Measurements from ENCODE around the gene RICTOR. TPM values are rescaled to one million over a fixed set of nuclear protein-coding genes. Genes with fewer than 3 reads are reported as not detected.

RICTOR gene
- total RNA-seq, 2 experiments from 2014 or later = 23.2 to 28.5 TPM

GRCh38 chr5:39092581-39093351, 18.6 kb upstream of the RICTOR start:
- DNase-seq = no peak
- CTCF ChIA-PET = interaction anchor here (0.6 to 1.1 kb wide), 3 partner anchors 19 to 280 kb away, joined by 3 to 4 read pairs (median 3); no protein-coding TSS in a partner anchor

GRCh38 chr5:39091940-39092580, 17.9 kb upstream of the RICTOR start:
- no peak overlapping the region for H3K27ac Mint-ChIP-seq
- intact Hi-C loops (cut with DNase I, micrococcal nuclease) = no loop called here
- no peak for DNase-seq
- no peaks in the 10 kb centered on the region for H3K36me3 Mint-ChIP-seq (ENCODE audit: low read depth)
- H3K4me1 Mint-ChIP-seq = peaks cover 4% of the 10 kb centered on the region
- H3K27me3 Mint-ChIP-seq = peaks cover 9% of the 10 kb centered on the region
- ChIA-PET POLR2A (no interaction called here), CTCF (interaction anchor here (0.8 kb wide), 1 partner anchor 19 kb away, joined by 4 read pairs; no protein-coding TSS in a partner anchor)
- ATAC-seq = no peak
- no peak overlapping the region for H3K4me3 Mint-ChIP-seq
- peaks cover 1% of the 10 kb centered on the region for H3K9me3 Mint-ChIP-seq (ENCODE audit: low read depth)

More at GRCh38 chr5:39092581-39093351, 18.6 kb upstream of the RICTOR start:
- no peak for ATAC-seq
- peaks cover 9% of the 10 kb centered on the region for H3K27me3 Mint-ChIP-seq
- H3K4me3 Mint-ChIP-seq = no peak overlapping the region
- no peaks in the 10 kb centered on the region for H3K36me3 Mint-ChIP-seq (ENCODE audit: low read depth)
- H3K4me1 Mint-ChIP-seq = peaks cover 4% of the 10 kb centered on the region
- intact Hi-C loops (cut with DNase I, micrococcal nuclease) = no loop called here
- peaks cover 1% of the 10 kb centered on the region for H3K9me3 Mint-ChIP-seq (ENCODE audit: low read depth)
- POLR2A ChIA-PET = no interaction called here
- no peak overlapping the region for H3K27ac Mint-ChIP-seq

- peak; percentile 72 for ATAC-seq
- Mint-ChIP-seq H3K36me3 (ENCODE audit: low read depth) (peaks cover 3% of the 10 kb centered on the region), H3K27ac (no peak overlapping the region), H3K27me3 (peaks cover 9% of the 10 kb centered on the region), H3K9me3 (ENCODE audit: low read depth) (peaks cover 3% of the 10 kb centered on the region), H3K4me3 (no peak overlapping the region), H3K4me1 (peaks cover 27% of the 10 kb centered on the region)
- intact Hi-C loops (cut with DNase I, micrococcal nuclease) = loop anchor here in 1 of 2 experiments (5.0 kb wide), 1 partner anchor 1573 kb away; no protein-coding TSS in a partner anchor
- DNase-seq = no peak
- CTCF ChIA-PET = no interaction called here
- POLR2A ChIA-PET = interaction anchor here (0.6 kb wide), 1 partner anchor 1704 kb away, joined by 3 read pairs; no protein-coding TSS in a partner anchor
Measured at GRCh38 chr5:39083968-39084367, 9.8 kb upstream of the RICTOR start.

DNA sequence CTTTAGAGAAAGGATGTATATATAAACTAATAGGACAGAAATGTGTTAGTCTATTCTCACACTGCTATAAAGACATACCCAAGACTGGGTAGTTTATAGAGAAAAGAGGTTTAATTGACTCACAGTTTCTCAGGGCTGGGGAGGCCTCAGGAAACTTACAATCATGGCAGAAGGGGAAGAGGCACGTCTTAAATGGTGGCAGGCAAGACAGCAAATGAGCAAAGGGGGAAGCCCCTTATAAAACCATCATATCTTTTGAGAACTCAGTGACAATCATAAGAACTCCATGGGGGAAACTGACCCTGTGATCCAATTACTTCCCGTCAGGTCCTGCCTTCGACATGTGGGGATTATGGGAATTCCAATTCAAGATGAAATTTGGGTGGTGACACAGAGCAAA, 8.8 kb upstream of the RICTOR start:
- CTCF ChIA-PET = interaction anchor here (1.0 to 1.5 kb wide), 4 partner anchors 8 to 135 kb away, joined by 3 to 4 read pairs (median 4); no protein-coding TSS in a partner anchor
- DNase-seq = peak; percentile 31
- Mint-ChIP-seq H3K27ac (no peak overlapping the region), H3K36me3 (ENCODE audit: low read depth) (peaks cover 3% of the 10 kb centered on the region), H3K9me3 (ENCODE audit: low read depth) (peaks cover 3% of the 10 kb centered on the region), H3K4me3 (no peak overlapping the region), H3K27me3 (peaks cover 8% of the 10 kb centered on the region), H3K4me1 (peaks cover 27% of the 10 kb centered on the region)
- peak; percentile 66 for ATAC-seq
- POLR2A ChIA-PET = no interaction called here
- intact Hi-C loops (cut with DNase I, micrococcal nuclease) = loop anchor here in 1 of 2 experiments (5.0 kb wide), 1 partner anchor 1574 kb away; no protein-coding TSS in a partner anchor

DNA sequence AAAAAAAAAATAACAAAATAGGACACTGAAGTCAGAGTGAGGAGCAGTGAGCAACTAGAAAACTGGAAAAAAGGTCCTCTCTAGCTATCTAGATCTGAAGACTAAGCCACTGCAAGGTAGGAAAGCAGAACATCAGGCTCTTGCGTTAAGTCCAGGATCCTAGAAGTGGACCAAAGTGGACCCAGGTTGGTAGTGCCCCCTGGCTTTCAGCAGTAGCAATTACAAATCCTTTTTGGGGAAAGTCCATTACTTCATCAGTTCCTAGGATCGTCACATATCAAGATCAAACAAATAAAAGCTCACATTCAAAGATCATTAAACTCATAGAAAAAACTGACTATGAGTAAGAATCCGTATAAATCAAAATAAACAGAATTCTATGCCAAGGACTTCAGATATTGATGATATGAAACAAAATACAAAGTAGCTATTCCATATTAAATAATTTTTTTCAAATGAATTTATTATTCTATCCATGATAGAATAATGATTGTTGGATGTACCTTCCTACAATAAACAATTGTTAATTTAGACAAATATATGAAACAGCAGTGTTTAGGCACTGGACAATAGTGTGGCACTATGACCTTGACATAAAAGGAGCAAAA, 6.5 kb upstream of the RICTOR start:
- H3K9me3 Mint-ChIP-seq (ENCODE audit: low read depth) = peaks cover 3% of the 10 kb centered on the region
- H3K27me3 Mint-ChIP-seq = peaks cover 11% of the 10 kb centered on the region
- ChIA-PET POLR2A (no interaction called here), CTCF (interaction anchor here (0.7 to 1.7 kb wide), 31 partner anchors 8 to 1720 kb away, joined by 3 to 9 read pairs (median 3); no protein-coding TSS in a partner anchor)
- H3K27ac Mint-ChIP-seq = no peak overlapping the region
- H3K36me3 Mint-ChIP-seq (ENCODE audit: low read depth) = peaks cover 3% of the 10 kb centered on the region
- intact Hi-C loops (cut with DNase I, micrococcal nuclease) = loop anchor here in 1 of 2 experiments (5.0 kb wide), 1 partner anchor 1577 kb away; no protein-coding TSS in a partner anchor
- H3K4me3 Mint-ChIP-seq = no peak overlapping the region
- no peak for ATAC-seq
- H3K4me1 Mint-ChIP-seq = peaks cover 42% of the 10 kb centered on the region
- DNase-seq = peak; percentile 54

DNA sequence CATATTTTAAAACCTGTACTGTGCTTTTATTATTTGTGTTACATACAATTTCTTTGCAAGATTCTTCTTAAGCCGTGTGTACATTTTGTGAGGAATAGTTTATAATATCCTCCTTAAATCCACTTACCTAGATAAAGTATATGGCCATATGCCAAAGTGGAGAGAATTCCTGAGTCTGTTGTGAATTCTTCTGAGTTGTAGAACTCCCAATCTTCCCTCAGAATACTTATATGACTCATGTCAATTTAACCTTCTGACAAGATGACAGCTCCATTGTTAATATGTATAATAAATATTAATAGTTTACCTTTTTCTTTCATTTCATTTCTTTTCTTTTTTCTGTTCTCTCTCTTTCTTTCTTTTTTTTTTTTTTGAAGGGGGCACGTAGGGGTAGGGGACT, 6.0 kb upstream of the RICTOR start:
- DNase-seq = no peak
- ChIA-PET POLR2A (interaction anchor here (0.6 kb wide), 1 partner anchor 1059 kb away, joined by 3 read pairs; no protein-coding TSS in a partner anchor), CTCF (interaction anchor here (0.9 to 1.7 kb wide), 15 partner anchors 9 to 270 kb away, joined by 3 to 9 read pairs (median 4); no protein-coding TSS in a partner anchor)
- Mint-ChIP-seq H3K27me3 (peaks cover 10% of the 10 kb centered on the region), H3K4me1 (peaks cover 46% of the 10 kb centered on the region), H3K27ac (no peak overlapping the region), H3K36me3 (ENCODE audit: low read depth) (peaks cover 3% of the 10 kb centered on the region), H3K9me3 (ENCODE audit: low read depth) (peaks cover 3% of the 10 kb centered on the region), H3K4me3 (no peak overlapping the region)
- no peak for ATAC-seq
- intact Hi-C loops (cut with DNase I, micrococcal nuclease) = loop anchor here in 1 of 2 experiments (5.0 kb wide), 1 partner anchor 1577 kb away; no protein-coding TSS in a partner anchor

GRCh38 chr5:39079147-39079546, 4.9 kb upstream of the RICTOR start:
- no peak overlapping the region for H3K27ac Mint-ChIP-seq
- POLR2A ChIA-PET = no interaction called here
- H3K4me1 Mint-ChIP-seq = peaks cover 46% of the 10 kb centered on the region
- CTCF ChIA-PET = interaction anchor here (0.6 to 1.7 kb wide), 13 partner anchors 10 to 139 kb away, joined by 3 to 6 read pairs (median 3); no protein-coding TSS in a partner anchor
- no peak overlapping the region for H3K4me3 Mint-ChIP-seq
- peaks cover 10% of the 10 kb centered on the region for H3K27me3 Mint-ChIP-seq
- intact Hi-C loops (cut with DNase I, micrococcal nuclease) = loop anchor here in 1 of 2 experiments (10.0 kb wide), 3 partner anchors 1326 to 1756 kb away; partner anchors contain the start of genes NUP155, RPL37 and WDR70
- H3K9me3 Mint-ChIP-seq (ENCODE audit: low read depth) = peaks cover 3% of the 10 kb centered on the region
- ATAC-seq (no peak), DNase-seq (no peak)
- H3K36me3 Mint-ChIP-seq (ENCODE audit: low read depth) = peaks cover 3% of the 10 kb centered on the region

GRCh38 chr5:39076757-39077728, 2.8 kb upstream of the RICTOR start:
- intact Hi-C loops (cut with DNase I, micrococcal nuclease) = loop anchor here in 1 of 2 experiments (10.0 kb wide), 3 partner anchors 1328 to 1758 kb away; partner anchors contain the start of genes NUP155, RPL37 and WDR70
- ChIA-PET POLR2A (interaction anchor here (0.6 kb wide), 2 partner anchors 56 to 193 kb away, joined by 3 read pairs; no protein-coding TSS in a partner anchor), CTCF (interaction anchor here (0.8 to 1.4 kb wide), 3 partner anchors 60 to 140 kb away, joined by 3 to 4 read pairs (median 4); no protein-coding TSS in a partner anchor)
- peaks cover 10% of the 10 kb centered on the region for H3K27me3 Mint-ChIP-seq
- peak overlapping the region; percentile 73 for H3K27ac Mint-ChIP-seq
- peak overlapping the region; percentile 96 for H3K4me3 Mint-ChIP-seq
- peaks cover 31% of the 10 kb centered on the region for H3K4me1 Mint-ChIP-seq
- H3K36me3 Mint-ChIP-seq (ENCODE audit: low read depth) = peaks cover 5% of the 10 kb centered on the region
- H3K9me3 Mint-ChIP-seq (ENCODE audit: low read depth) = no peaks in the 10 kb centered on the region
- ATAC-seq (no peak), DNase-seq (no peak)

DNA sequence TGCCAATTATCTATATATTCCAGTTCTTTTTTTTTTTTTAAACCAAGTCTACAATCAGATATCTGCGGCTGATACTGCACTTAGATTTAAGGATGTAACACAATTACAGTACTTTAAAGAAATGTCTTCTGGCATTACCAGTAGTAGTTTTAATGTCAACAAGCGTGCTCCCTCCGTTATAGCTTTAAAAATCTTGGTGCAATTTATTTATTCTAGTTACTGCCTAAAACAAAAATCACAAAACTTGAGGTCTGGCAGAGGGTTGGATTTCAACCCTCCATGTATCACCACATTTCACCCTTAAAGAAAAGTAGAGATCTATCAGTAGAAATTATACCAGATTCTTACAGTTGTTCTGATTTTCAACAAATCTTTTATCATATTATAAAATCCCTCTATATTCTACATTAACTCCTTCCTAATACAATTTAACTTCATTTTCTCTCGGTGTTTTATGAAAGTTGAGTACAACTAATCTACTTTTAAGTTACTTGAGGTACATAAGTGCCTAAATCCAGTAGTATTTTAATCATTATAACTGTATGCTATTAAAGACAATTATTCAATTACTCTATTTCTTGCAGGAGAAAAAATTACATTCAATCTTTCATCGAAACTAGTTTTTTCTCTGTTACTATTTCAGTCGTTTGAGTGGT, 2.0 kb upstream of the RICTOR start:
- H3K9me3 Mint-ChIP-seq (ENCODE audit: low read depth) = no peaks in the 10 kb centered on the region
- peaks cover 36% of the 10 kb centered on the region for H3K4me1 Mint-ChIP-seq
- POLR2A ChIA-PET = interaction anchor here (0.6 kb wide), 1 partner anchor 194 kb away, joined by 3 read pairs; no protein-coding TSS in a partner anchor
- DNase-seq = no peak
- intact Hi-C loops (cut with DNase I, micrococcal nuclease) = loop anchor here in 1 of 2 experiments (10.0 kb wide), 3 partner anchors 1329 to 1759 kb away; partner anchors contain the start of genes NUP155, RPL37 and WDR70
- H3K27ac Mint-ChIP-seq = peak overlapping the region; percentile 31
- H3K4me3 Mint-ChIP-seq = peak overlapping the region; percentile 96
- H3K36me3 Mint-ChIP-seq (ENCODE audit: low read depth) = peaks cover 6% of the 10 kb centered on the region
- peaks cover 10% of the 10 kb centered on the region for H3K27me3 Mint-ChIP-seq
- CTCF ChIA-PET = interaction anchor here (0.7 to 1.4 kb wide), 6 partner anchors 15 to 141 kb away, joined by 3 to 4 read pairs (median 3); no protein-coding TSS in a partner anchor
- no peak for ATAC-seq

Measured in activated CD4-positive, alpha-beta T cell treated with anti-CD3 and anti-CD28 coated beads for 36 hours (primary cell).